Activated CD4-positive, alpha-beta memory T cell treated with anti-CD3 and anti-CD28 coated beads for 36 hours (primary cell): ENCODE results near the gene ADAM19. TPM values are rescaled to one million over a fixed set of nuclear protein-coding genes. Genes with fewer than 3 reads are reported as not detected.

Source experiments
- CTCF ChIA-PET: fragments of 350-600 bp; sonication (Branson Sonifier 250); formaldehyde crosslinking; loops from one replicate; lab custom pipeline; 2021; ENCODE audit warnings: antibody characterized with exemption, inconsistent platforms; lab: Charles Lee
- POLR2A ChIA-PET: fragments of 350-600 bp; sonication (Branson Sonifier 250); formaldehyde crosslinking; loops from one replicate; lab custom pipeline; 2021; ENCODE audit warnings: antibody characterized with exemption; lab: Charles Lee
- DNase-seq: peaks from one replicate; pipeline ENCODE4 v3.0.0-alpha.2; 2020
- H3K27ac Mint-ChIP-seq: one replicate; pipeline ENCODE4 v1.8.0; 2021; ENCODE audit warnings: mixed read lengths
- H3K27me3 Mint-ChIP-seq: one replicate; pipeline ENCODE4 v1.8.0; 2021; ENCODE audit warnings: mixed read lengths
- H3K36me3 Mint-ChIP-seq: one replicate; pipeline ENCODE4 v1.8.0; 2021; ENCODE audit warnings: mixed read lengths
- H3K4me1 Mint-ChIP-seq: one replicate; pipeline ENCODE4 v1.8.0; 2021; ENCODE audit warnings: low read depth, mixed read lengths
- H3K4me3 Mint-ChIP-seq: one replicate; pipeline ENCODE4 v1.8.0; 2021; ENCODE audit warnings: mild to moderate bottlenecking, mixed read lengths
- H3K9me3 Mint-ChIP-seq: one replicate; pipeline ENCODE4 v1.8.0; 2021; ENCODE audit warnings: mixed read lengths
- intact Hi-C: fragments of 100-400 bp; cut with micrococcal nuclease; formaldehyde crosslinking; loops from one replicate; pipeline ENCODE4 v1.15.1; 2023
- total RNA-seq, 2 experiments: library from RNA; stranded (reverse); gene quantifications; one replicate each; pipeline ENCODE4 v1.2.3, GENCODE V29; 2021

ADAM19 gene
- total RNA-seq, 2 experiments from 2014 or later: 107 to 111 TPM

- H3K4me3 Mint-ChIP-seq: no peak overlapping the region
- peaks cover 2% of the 10 kb centered on the region for H3K36me3 Mint-ChIP-seq
- no peak for DNase-seq
- H3K27ac Mint-ChIP-seq: no peak overlapping the region
- no peaks in the 10 kb centered on the region for H3K9me3 Mint-ChIP-seq
- peaks cover 86% of the 10 kb centered on the region for H3K4me1 Mint-ChIP-seq
- ChIA-PET CTCF (interaction anchor here (0.8 to 2.5 kb wide), 4 partner anchors 12 to 135 kb away, joined by 3 to 9 read pairs (median 6); partner anchors contain the start of gene LSM11), POLR2A (interaction anchor here (0.6 to 3.2 kb wide), 4 partner anchors 14 to 175 kb away, joined by 3 to 32 read pairs (median 8); partner anchors contain the start of gene ADAM19)
- intact Hi-C loops: loop anchor here (10.0 kb wide), 1 partner anchor 684 kb away; no protein-coding TSS in a partner anchor
- H3K27me3 Mint-ChIP-seq: no peaks in the 10 kb centered on the region
Observed at GRCh38 chr5:157608972-157609565, 33.5 kb upstream of the ADAM19 start.

- CTCF ChIA-PET: interaction anchor here (0.5 to 2.5 kb wide), 7 partner anchors 11 to 136 kb away, joined by 3 to 9 read pairs (median 4); partner anchors contain the start of gene LSM11
- Mint-ChIP-seq H3K4me3 (peak overlapping the region; percentile 43), H3K27ac (peak overlapping the region; percentile 97), H3K4me1 (peaks cover 86% of the 10 kb centered on the region), H3K27me3 (no peaks in the 10 kb centered on the region), H3K36me3 (peaks cover 2% of the 10 kb centered on the region), H3K9me3 (no peaks in the 10 kb centered on the region)
- DNase-seq: peak; percentile 87
- intact Hi-C loops: loop anchor here (1.0 to 10.0 kb wide), 4 partner anchors 8 to 683 kb away; no protein-coding TSS in a partner anchor
- POLR2A ChIA-PET: interaction anchor here (0.6 to 3.2 kb wide), 11 partner anchors 8 to 331 kb away, joined by 3 to 32 read pairs (median 4); partner anchors contain the start of gene ADAM19
Observed at GRCh38 chr5:157607371-157608161, 32.0 kb upstream of the ADAM19 start.

GRCh38 chr5:157606046-157606445 lies 30.5 kb upstream of the ADAM19 start:
- no peak overlapping the region for H3K4me3 Mint-ChIP-seq
- H3K36me3 Mint-ChIP-seq: peaks cover 2% of the 10 kb centered on the region
- peaks cover 85% of the 10 kb centered on the region for H3K4me1 Mint-ChIP-seq
- CTCF ChIA-PET: interaction anchor here (1.3 kb wide), 1 partner anchor 12 kb away, joined by 4 read pairs; no protein-coding TSS in a partner anchor
- H3K27me3 Mint-ChIP-seq: no peaks in the 10 kb centered on the region
- H3K9me3 Mint-ChIP-seq: no peaks in the 10 kb centered on the region
- no peak for DNase-seq
- H3K27ac Mint-ChIP-seq: peak overlapping the region; percentile 83
- intact Hi-C loops: loop anchor here (2.0 to 10.0 kb wide), 2 partner anchors 13 to 681 kb away; no protein-coding TSS in a partner anchor
- POLR2A ChIA-PET: interaction anchor here (2.0 kb wide), 1 partner anchor 62 kb away, joined by 8 read pairs; no protein-coding TSS in a partner anchor

- Mint-ChIP-seq H3K9me3 (no peaks in the 10 kb centered on the region), H3K27me3 (no peaks in the 10 kb centered on the region), H3K27ac (peak overlapping the region; percentile 90), H3K4me1 (peaks cover 93% of the 10 kb centered on the region), H3K36me3 (peaks cover 2% of the 10 kb centered on the region), H3K4me3 (peak overlapping the region; percentile 18)
- CTCF ChIA-PET: interaction anchor here (0.7 to 1.1 kb wide), 2 partner anchors 10 to 57 kb away, joined by 3 read pairs; no protein-coding TSS in a partner anchor
- DNase-seq: peak; percentile 83
- POLR2A ChIA-PET: interaction anchor here (1.1 kb wide), 1 partner anchor 9 kb away, joined by 5 read pairs; no protein-coding TSS in a partner anchor
- intact Hi-C loops: loop anchor here (1.0 to 10.0 kb wide), 13 partner anchors 21 to 679 kb away; no protein-coding TSS in a partner anchor
Observed at GRCh38 chr5:157603333-157604190, 28.0 kb upstream of the ADAM19 start.

- intact Hi-C loops: loop anchor here (1.0 to 10.0 kb wide), 7 partner anchors 8 to 678 kb away; no protein-coding TSS in a partner anchor
- Mint-ChIP-seq H3K4me3 (peak overlapping the region; percentile 18), H3K27me3 (no peaks in the 10 kb centered on the region), H3K9me3 (no peaks in the 10 kb centered on the region), H3K27ac (peak overlapping the region; percentile 90), H3K36me3 (peaks cover 2% of the 10 kb centered on the region), H3K4me1 (peaks cover 92% of the 10 kb centered on the region)
- ChIA-PET POLR2A (no interaction called here), CTCF (no interaction called here)
- peak; percentile 80 for DNase-seq
Observed at GRCh38 chr5:157602505-157602904, 26.9 kb upstream of the ADAM19 start.

DNA sequence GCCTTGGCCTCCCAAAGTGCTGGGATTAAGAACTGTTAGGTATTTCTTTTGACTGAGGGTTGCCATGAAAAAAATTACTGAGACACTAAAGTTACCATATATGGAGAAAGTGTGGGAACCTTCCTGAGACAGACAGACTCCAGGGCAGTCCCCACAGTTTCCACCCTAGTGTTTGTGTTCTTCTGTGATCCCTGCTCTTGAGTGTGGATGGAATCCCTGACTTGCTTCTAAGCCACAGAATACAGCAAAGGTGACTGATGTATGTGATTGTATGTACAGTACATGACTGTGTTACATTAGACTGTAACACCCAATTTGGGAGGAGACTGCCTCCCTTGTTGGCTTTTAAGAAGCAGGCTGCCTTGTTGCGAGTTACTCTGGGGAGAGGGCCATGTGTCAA lies 24.7 kb upstream of the ADAM19 start:
- DNase-seq: peak; percentile 45
- POLR2A ChIA-PET: interaction anchor here (0.6 kb wide), 1 partner anchor 15 kb away, joined by 3 read pairs; no protein-coding TSS in a partner anchor
- intact Hi-C loops: loop anchor here (5.0 to 10.0 kb wide), 2 partner anchors 428 to 675 kb away; no protein-coding TSS in a partner anchor
- peaks cover 2% of the 10 kb centered on the region for H3K36me3 Mint-ChIP-seq
- peak overlapping the region; percentile 84 for H3K27ac Mint-ChIP-seq
- no peaks in the 10 kb centered on the region for H3K9me3 Mint-ChIP-seq
- peak overlapping the region; percentile 27 for H3K4me3 Mint-ChIP-seq
- CTCF ChIA-PET: no interaction called here
- peaks cover 95% of the 10 kb centered on the region for H3K4me1 Mint-ChIP-seq
- H3K27me3 Mint-ChIP-seq: no peaks in the 10 kb centered on the region

DNA sequence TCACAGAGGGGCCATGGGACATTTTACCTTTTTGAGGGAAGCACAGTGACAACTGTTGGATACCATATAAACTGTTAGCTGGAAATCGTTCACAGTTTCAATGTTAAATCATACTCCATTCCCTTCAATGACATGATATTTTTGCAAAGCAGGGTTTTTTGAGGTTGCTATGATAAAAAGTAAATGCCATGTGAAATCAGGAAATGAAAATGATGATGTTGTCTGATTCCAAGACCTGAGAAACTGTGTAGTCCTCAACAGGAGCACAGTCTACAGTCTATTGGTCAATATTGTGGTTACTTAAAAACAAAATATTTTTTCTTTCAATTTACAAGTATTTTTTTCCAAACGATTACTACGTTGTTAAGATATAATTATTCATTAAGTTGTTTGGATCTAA lies 24.0 kb upstream of the ADAM19 start:
- H3K27me3 Mint-ChIP-seq: no peaks in the 10 kb centered on the region
- POLR2A ChIA-PET: interaction anchor here (0.7 to 0.9 kb wide), 2 partner anchors 8 to 13 kb away, joined by 3 read pairs; no protein-coding TSS in a partner anchor
- H3K27ac Mint-ChIP-seq: peak overlapping the region; percentile 91
- CTCF ChIA-PET: no interaction called here
- no peak overlapping the region for H3K4me3 Mint-ChIP-seq
- H3K36me3 Mint-ChIP-seq: peaks cover 2% of the 10 kb centered on the region
- H3K9me3 Mint-ChIP-seq: no peaks in the 10 kb centered on the region
- peaks cover 95% of the 10 kb centered on the region for H3K4me1 Mint-ChIP-seq
- DNase-seq: no peak
- intact Hi-C loops: loop anchor here (1.0 to 10.0 kb wide), 3 partner anchors 8 to 442 kb away; no protein-coding TSS in a partner anchor

DNA sequence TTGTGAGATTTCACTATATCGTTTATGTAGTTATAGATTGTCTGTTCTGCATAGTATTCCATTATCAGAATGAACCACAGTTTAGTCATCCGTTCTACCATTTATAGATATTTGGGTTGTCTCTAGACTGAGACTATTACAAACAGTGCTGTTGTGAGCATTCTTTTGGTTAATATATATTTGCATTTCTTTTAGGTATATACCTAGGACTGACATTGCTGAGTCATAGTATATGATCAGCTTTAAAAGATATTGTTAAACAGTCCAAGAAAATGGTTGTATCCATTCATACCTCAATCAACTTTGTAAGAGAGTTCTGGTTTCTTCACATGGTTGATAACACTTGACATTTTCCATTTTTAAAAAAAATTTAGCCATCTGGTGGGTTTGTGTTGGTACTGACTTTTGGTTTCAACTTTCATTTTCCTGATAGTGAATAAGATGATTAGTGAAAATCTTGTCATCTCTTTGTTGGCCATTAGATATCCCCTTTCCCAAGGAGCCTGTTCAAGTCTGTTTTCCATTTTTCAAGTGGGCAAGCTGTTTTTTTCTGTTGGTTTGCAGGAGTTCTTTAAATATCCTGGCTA lies 22.9 kb upstream of the ADAM19 start:
- peaks cover 94% of the 10 kb centered on the region for H3K4me1 Mint-ChIP-seq
- H3K27me3 Mint-ChIP-seq: no peaks in the 10 kb centered on the region
- no peak for DNase-seq
- H3K36me3 Mint-ChIP-seq: peaks cover 2% of the 10 kb centered on the region
- ChIA-PET CTCF (no interaction called here), POLR2A (interaction anchor here (2.4 kb wide), 1 partner anchor 28 kb away, joined by 8 read pairs; no protein-coding TSS in a partner anchor)
- peak overlapping the region; percentile 91 for H3K27ac Mint-ChIP-seq
- intact Hi-C loops: loop anchor here (5.0 to 10.0 kb wide), 2 partner anchors 116 to 441 kb away; no protein-coding TSS in a partner anchor
- no peaks in the 10 kb centered on the region for H3K9me3 Mint-ChIP-seq
- no peak overlapping the region for H3K4me3 Mint-ChIP-seq

GRCh38 chr5:157597277-157597676 lies 21.7 kb upstream of the ADAM19 start:
- Mint-ChIP-seq H3K9me3 (no peaks in the 10 kb centered on the region), H3K27me3 (no peaks in the 10 kb centered on the region), H3K4me1 (peaks cover 94% of the 10 kb centered on the region), H3K4me3 (peak overlapping the region; percentile 33), H3K36me3 (peaks cover 2% of the 10 kb centered on the region), H3K27ac (peak overlapping the region; percentile 91)
- POLR2A ChIA-PET: interaction anchor here (0.7 to 5.3 kb wide), 9 partner anchors 11 to 333 kb away, joined by 3 to 32 read pairs (median 4); no protein-coding TSS in a partner anchor
- no peak for DNase-seq
- intact Hi-C loops: loop anchor here (1.0 to 10.0 kb wide), 4 partner anchors 47 to 440 kb away; partner anchors contain the start of gene LSM11
- CTCF ChIA-PET: interaction anchor here (1.0 to 2.3 kb wide), 6 partner anchors 11 to 146 kb away, joined by 3 to 18 read pairs (median 7); partner anchors contain the start of gene LSM11

- Mint-ChIP-seq H3K27me3 (no peaks in the 10 kb centered on the region), H3K4me3 (peak overlapping the region; percentile 11), H3K4me1 (peaks cover 95% of the 10 kb centered on the region), H3K36me3 (peaks cover 7% of the 10 kb centered on the region), H3K27ac (peak overlapping the region; percentile 91), H3K9me3 (no peaks in the 10 kb centered on the region)
- intact Hi-C loops: loop anchor here (1.0 to 10.0 kb wide), 5 partner anchors 56 to 439 kb away; partner anchors contain the start of gene LSM11
- CTCF ChIA-PET: interaction anchor here (0.6 to 2.3 kb wide), 9 partner anchors 11 to 147 kb away, joined by 3 to 18 read pairs (median 7); partner anchors contain the start of gene LSM11
- POLR2A ChIA-PET: interaction anchor here (0.6 to 5.3 kb wide), 13 partner anchors 12 to 333 kb away, joined by 3 to 32 read pairs (median 4); partner anchors contain the start of gene CLINT1
- peak; percentile 83 for DNase-seq
Observed at GRCh38 chr5:157596487-157596886, 20.9 kb upstream of the ADAM19 start.
